Measurements from ENCODE around the gene GNAS-AS1. TPM values are rescaled to one million over a fixed set of nuclear protein-coding genes. Genes with fewer than 3 reads are reported as not detected.

GNAS-AS1 gene
- total and polyA plus RNA-seq, 4 donors: 1.0 to 1.7 (median 1.2) TPM; not detected in 1

DNA sequence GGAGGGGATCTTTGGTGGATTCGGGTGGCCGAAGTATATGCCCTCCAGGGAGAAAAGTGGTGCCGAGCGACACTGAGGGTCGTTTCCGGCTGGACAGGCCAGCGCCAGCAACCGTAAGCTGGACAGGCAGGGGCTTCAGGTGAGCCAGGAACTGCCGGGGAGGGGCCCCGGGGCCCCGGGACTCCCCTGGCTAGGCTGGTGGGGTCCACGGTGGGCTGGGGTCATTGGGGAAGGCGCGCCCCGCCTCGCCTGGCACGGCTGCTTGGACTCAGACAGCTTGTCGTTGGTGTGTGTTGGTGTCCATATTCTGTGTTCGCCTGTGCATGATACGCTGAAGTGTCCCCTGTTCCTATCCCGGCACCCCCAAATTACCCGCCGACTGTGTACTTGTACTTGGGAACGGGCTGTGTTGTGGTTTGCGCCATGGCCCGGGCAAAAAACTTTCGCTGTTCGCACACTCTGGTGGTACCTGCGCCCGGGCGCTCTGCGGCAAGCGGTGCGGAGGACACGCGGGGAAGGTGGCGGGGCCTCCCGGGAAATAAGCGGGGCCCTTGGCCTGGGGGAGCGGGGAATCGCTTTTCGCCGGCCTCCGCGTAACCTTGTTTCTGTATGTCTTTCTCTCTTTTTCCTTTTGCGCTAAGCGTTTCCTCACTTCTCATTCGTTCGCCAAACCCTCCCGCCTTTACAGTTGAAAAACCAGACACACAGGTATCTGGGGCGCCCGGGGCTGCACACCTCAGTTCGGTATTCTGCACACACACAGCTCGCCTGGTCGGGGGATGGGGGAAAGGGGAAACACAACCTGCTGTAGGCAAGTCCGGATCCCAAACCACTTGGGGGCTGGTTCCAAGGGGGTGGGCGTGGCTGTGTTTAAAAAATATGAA, 5.0 kb upstream of the GNAS-AS1 start:
- Histone ChIP-seq H3K27me3 (ENCODE audit: control insufficient read depth in 1 of 2, insufficient read depth in 2 of 2, low read length in 1 of 2) (no peaks in the 10 kb centered on the region), H3K4me1 (ENCODE audit: control insufficient read depth in 1 of 2, insufficient read depth in 2 of 2, low read length in 2 of 2) (no peaks in the 10 kb centered on the region), H3K4me3 (ENCODE audit: low read length in 2 of 2) (no peak overlapping the region), H3K36me3 (ENCODE audit: control insufficient read depth in 1 of 2, insufficient read depth in 2 of 2, low read length in 1 of 2) (no peaks in the 10 kb centered on the region), H3K27ac (ENCODE audit: low read depth in 1 of 2, low read length in 2 of 2) (no peak overlapping the region), H3K9me3 (ENCODE audit: control insufficient read depth, low read length) (no peaks in the 10 kb centered on the region)
- whole genome bisulfite sequencing, 2 donors: 53 to 60% methylated on average over 57 of the region's 57 CpGs
- ATAC-seq (ENCODE audit: low FRiP score) (no peak), DNase-seq (no peak)
- intact Hi-C loops (cut with DNase I): no loop called here

DNA sequence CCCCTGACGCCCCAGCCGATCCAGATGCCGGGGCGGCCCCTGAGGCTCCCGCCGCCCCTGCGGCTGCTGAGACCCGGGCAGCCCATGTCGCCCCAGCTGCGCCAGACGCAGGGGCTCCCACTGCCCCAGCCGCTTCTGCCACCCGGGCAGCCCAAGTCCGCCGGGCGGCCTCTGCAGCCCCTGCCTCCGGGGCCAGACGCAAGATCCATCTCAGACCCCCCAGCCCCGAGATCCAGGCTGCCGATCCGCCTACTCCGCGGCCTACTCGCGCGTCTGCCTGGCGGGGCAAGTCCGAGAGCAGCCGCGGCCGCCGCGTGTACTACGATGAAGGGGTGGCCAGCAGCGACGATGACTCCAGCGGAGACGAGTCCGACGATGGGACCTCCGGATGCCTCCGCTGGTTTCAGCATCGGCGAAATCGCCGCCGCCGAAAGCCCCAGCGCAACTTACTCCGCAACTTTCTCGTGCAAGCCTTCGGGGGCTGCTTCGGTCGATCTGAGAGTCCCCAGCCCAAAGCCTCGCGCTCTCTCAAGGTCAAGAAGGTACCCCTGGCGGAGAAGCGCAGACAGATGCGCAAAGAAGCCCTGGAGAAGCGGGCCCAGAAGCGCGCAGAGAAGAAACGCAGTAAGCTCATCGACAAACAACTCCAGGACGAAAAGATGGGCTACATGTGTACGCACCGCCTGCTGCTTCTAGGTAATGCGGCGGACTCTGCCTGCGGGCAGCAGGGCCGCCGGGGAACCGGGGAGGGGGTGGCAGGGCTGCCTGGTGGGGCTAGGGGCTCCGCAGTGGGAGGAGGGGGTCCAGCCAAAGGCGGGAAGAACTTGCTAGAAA, 4.2 kb upstream of the GNAS-AS1 start:
- H3K4me1 ChIP-seq (ENCODE audit: control insufficient read depth in 1 of 2, insufficient read depth in 2 of 2, low read length in 2 of 2): no peaks in the 10 kb centered on the region
- no peak for DNase-seq
- 51% methylated on average over 67 to 75 of the region's 75 CpGs for WGBS, 2 donors
- no peaks in the 10 kb centered on the region for H3K27me3 ChIP-seq (ENCODE audit: control insufficient read depth in 1 of 2, insufficient read depth in 2 of 2, low read length in 1 of 2)
- no peak overlapping the region for H3K27ac ChIP-seq (ENCODE audit: low read depth in 1 of 2, low read length in 2 of 2)
- no peaks in the 10 kb centered on the region for H3K36me3 ChIP-seq (ENCODE audit: control insufficient read depth in 1 of 2, insufficient read depth in 2 of 2, low read length in 1 of 2)
- intact Hi-C loops (cut with DNase I): loop anchor here in 1 of 2 donors (5.0 kb wide), 2 partner anchors 203 to 618 kb away; partner anchors contain the start of gene STX16
- no peak overlapping the region for H3K4me3 ChIP-seq (ENCODE audit: low read length in 2 of 2)
- no peak for ATAC-seq (ENCODE audit: low FRiP score)
- no peaks in the 10 kb centered on the region for H3K9me3 ChIP-seq (ENCODE audit: control insufficient read depth, low read length)

DNA sequence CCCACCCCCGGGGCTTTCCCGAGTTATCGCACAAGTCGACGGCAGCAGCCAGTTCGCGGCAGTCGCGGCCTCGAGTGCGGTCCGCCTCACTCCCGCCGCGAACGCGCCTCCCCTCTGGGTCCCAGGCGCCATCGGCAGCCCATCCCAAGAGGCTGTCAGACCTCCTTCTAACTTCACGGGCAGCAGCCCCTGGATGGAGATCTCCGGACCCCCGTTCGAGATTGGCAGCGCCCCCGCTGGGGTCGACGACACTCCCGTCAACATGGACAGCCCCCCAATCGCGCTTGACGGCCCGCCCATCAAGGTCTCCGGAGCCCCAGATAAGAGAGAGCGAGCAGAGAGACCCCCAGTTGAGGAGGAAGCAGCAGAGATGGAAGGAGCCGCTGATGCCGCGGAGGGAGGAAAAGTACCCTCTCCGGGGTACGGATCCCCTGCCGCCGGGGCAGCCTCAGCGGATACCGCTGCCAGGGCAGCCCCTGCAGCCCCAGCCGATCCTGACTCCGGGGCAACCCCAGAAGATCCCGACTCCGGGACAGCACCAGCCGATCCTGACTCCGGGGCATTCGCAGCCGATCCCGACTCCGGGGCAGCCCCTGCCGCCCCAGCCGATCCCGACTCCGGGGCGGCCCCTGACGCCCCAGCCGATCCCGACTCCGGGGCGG, 3.4 kb upstream of the GNAS-AS1 start:
- ATAC-seq (ENCODE audit: low FRiP score): no peak
- H3K27me3 ChIP-seq (ENCODE audit: control insufficient read depth in 1 of 2, insufficient read depth in 2 of 2, low read length in 1 of 2): no peaks in the 10 kb centered on the region
- intact Hi-C loops (cut with DNase I): loop anchor here in 1 of 2 donors (5.0 kb wide), 2 partner anchors 202 to 617 kb away; partner anchors contain the start of gene STX16
- 57% methylated on average over 55 to 63 of the region's 63 CpGs for WGBS, 2 donors
- H3K9me3 ChIP-seq (ENCODE audit: control insufficient read depth, low read length): no peaks in the 10 kb centered on the region
- no peaks in the 10 kb centered on the region for H3K36me3 ChIP-seq (ENCODE audit: control insufficient read depth in 1 of 2, insufficient read depth in 2 of 2, low read length in 1 of 2)
- no peaks in the 10 kb centered on the region for H3K4me1 ChIP-seq (ENCODE audit: control insufficient read depth in 1 of 2, insufficient read depth in 2 of 2, low read length in 2 of 2)
- no peak for DNase-seq
- no peak overlapping the region for H3K4me3 ChIP-seq (ENCODE audit: low read length in 2 of 2)
- H3K27ac ChIP-seq (ENCODE audit: low read depth in 1 of 2, low read length in 2 of 2): no peak overlapping the region

DNA sequence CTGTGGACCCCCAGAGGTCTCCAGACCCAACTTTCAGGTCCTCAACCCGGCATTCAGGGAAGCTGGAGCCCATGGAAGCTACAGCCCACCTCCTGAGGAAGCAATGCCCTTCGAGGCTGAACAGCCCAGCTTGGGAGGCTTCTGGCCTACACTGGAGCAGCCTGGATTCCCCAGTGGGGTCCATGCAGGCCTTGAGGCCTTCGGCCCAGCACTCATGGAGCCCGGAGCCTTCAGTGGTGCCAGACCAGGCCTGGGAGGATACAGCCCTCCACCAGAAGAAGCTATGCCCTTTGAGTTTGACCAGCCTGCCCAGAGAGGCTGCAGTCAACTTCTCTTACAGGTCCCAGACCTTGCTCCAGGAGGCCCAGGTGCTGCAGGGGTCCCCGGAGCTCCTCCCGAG, 2.8 kb upstream of the GNAS-AS1 start:
- DNase-seq (no peak), ATAC-seq (ENCODE audit: low FRiP score) (no peak)
- Histone ChIP-seq H3K4me1 (ENCODE audit: control insufficient read depth in 1 of 2, insufficient read depth in 2 of 2, low read length in 2 of 2) (no peaks in the 10 kb centered on the region), H3K9me3 (ENCODE audit: control insufficient read depth, low read length) (no peaks in the 10 kb centered on the region), H3K36me3 (ENCODE audit: control insufficient read depth in 1 of 2, insufficient read depth in 2 of 2, low read length in 1 of 2) (no peaks in the 10 kb centered on the region), H3K4me3 (ENCODE audit: low read length in 2 of 2) (no peak overlapping the region), H3K27me3 (ENCODE audit: control insufficient read depth in 1 of 2, insufficient read depth in 2 of 2, low read length in 1 of 2) (no peaks in the 10 kb centered on the region), H3K27ac (ENCODE audit: low read depth in 1 of 2, low read length in 2 of 2) (no peak overlapping the region)
- 81 to 83% methylated on average over 6 of the region's 6 CpGs for WGBS, 2 donors
- intact Hi-C loops (cut with DNase I): loop anchor here in 1 of 2 donors (5.0 kb wide), 2 partner anchors 201 to 616 kb away; partner anchors contain the start of gene STX16

DNA sequence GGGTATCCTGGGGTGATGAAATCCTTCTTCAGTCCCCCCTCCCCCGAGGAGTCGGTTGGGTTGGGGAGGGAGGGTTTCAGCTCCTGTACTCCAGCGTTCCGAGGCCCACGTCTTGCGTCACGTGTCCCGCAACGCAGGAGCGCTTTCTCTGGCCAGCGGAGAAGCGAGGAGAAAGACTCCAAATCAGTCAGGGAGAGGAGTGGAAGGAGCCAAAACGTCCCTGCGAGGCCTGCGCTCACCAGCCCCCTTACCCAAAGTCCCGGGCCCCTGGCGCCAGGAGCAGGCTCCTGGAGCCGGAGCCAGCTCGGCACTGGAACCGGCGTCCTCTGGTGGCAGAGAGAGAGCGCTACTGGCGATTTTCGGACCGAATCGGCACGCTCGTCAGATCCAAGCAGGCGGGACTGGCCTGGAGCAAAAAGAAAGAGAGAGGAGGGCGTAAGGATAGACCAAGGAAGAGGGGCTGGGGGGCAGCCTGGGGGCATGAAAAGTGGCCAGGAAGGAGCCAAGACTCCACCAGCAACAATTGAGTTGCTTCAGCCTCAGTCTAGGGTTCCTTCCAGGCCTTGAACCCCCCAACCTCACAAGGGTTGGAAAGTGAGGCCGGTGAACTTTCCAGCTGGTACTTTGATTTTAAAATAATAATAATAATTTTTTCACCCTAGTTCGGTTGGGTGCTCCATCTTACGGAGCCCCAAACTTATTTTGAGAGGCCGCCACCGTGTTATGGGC, 2.0 kb upstream of the GNAS-AS1 start, which contains the start of gene GNAS:
GNAS (plus strand) TSS at position 174 of the 729 bp plus-strand sequence.
- DNase-seq (peak; percentile 73 to 87), ATAC-seq (ENCODE audit: low FRiP score) (no peak)
- H3K27me3 ChIP-seq (ENCODE audit: control insufficient read depth in 1 of 2, insufficient read depth in 2 of 2, low read length in 1 of 2): no peaks in the 10 kb centered on the region
- no peak within 1 kb of the TSS for H3K27ac ChIP-seq (ENCODE audit: low read depth in 1 of 2, low read length in 2 of 2)
- no peaks in the 10 kb centered on the region for H3K4me1 ChIP-seq (ENCODE audit: control insufficient read depth in 1 of 2, insufficient read depth in 2 of 2, low read length in 2 of 2)
- WGBS, 2 donors: 40 to 49% methylated on average over 35 of the region's 35 CpGs
- H3K9me3 ChIP-seq (ENCODE audit: control insufficient read depth, low read length): no peaks in the 10 kb centered on the region
- intact Hi-C loops (cut with DNase I): loop anchor here in 1 of 2 donors (5.0 kb wide), 2 partner anchors 200 to 615 kb away; partner anchors contain the start of gene STX16
- no peak within 1 kb of the TSS for H3K4me3 ChIP-seq (ENCODE audit: low read length in 2 of 2)
- no peaks in the 10 kb centered on the region for H3K36me3 ChIP-seq (ENCODE audit: control insufficient read depth in 1 of 2, insufficient read depth in 2 of 2, low read length in 1 of 2)

DNA sequence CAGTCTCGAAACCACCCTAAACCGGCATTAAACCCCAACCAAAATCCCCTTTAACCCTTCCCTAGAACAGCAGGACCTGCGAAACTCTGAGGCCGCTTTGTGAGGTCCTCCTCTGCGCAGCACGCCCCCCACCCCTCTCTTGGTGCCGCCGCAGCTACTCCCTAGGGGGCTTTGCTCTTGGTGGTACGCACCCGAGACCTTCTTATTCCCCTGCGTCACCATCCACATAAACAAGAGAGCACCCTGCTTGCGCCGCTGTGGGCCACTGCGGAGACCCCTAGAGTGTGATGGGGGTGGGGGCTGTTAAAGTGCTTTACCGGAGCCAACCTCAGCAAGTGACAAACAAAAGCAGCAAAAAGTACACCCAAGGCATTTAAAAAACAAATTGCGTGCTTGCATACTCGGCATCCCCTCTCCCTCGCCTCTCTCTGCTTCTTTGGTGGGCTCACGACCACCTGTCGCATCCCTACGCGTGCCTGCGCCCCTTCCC, 1.3 kb upstream of the GNAS-AS1 start:
- no peak for ATAC-seq (ENCODE audit: low FRiP score)
- Histone ChIP-seq H3K4me1 (ENCODE audit: control insufficient read depth in 1 of 2, insufficient read depth in 2 of 2, low read length in 2 of 2) (no peaks in the 10 kb centered on the region), H3K27ac (ENCODE audit: low read depth in 1 of 2, low read length in 2 of 2) (no peak overlapping the region), H3K4me3 (ENCODE audit: low read length in 2 of 2) (no peak overlapping the region), H3K36me3 (ENCODE audit: control insufficient read depth in 1 of 2, insufficient read depth in 2 of 2, low read length in 1 of 2) (no peaks in the 10 kb centered on the region), H3K27me3 (ENCODE audit: control insufficient read depth in 1 of 2, insufficient read depth in 2 of 2, low read length in 1 of 2) (no peaks in the 10 kb centered on the region), H3K9me3 (ENCODE audit: control insufficient read depth, low read length) (no peaks in the 10 kb centered on the region)
- intact Hi-C loops (cut with DNase I): loop anchor here in 1 of 2 donors (5.0 kb wide), 2 partner anchors 200 to 615 kb away; partner anchors contain the start of gene STX16
- no peak for DNase-seq
- WGBS, 2 donors: 39 to 42% methylated on average over 23 of the region's 23 CpGs

DNA sequence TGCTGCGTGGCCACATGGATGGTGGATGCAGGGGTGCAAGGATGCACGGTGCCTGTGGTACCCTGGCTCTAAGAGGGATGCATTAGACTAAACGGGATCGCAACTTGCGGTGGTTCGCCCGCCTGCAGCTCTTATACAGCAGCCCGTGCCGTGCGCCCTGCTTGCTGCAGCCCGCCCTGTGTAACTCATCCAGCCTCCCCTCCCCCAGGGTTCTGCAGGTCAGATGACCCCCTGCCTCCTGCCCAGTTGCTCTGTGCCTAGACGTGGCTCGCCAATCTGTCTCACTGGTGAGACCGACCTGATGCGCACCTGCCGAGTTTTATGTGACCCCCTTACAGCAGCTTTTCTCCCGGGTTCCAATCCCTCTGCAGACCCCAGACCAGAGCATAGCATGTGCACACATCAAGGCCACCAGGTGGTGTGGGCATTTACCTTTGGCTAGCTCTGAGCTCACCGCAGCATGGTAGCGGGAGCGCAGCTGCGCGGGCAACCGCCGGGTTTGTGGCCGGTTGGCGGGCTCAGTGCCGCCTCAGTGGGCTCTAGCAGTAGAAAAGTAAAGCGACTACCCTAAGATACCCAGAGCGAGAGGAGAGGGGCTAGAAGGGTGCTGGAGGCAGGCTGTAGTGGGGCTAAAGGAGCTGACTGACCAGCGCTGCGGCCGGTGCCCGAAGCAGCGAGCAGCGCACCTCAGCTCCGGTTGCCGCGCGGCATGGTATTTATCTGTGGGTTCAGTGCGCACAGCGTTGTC, 693 bp upstream of the GNAS-AS1 start:
- no peak for ATAC-seq (ENCODE audit: low FRiP score)
- DNase-seq: no peak
- H3K4me1 ChIP-seq (ENCODE audit: control insufficient read depth in 1 of 2, insufficient read depth in 2 of 2, low read length in 2 of 2): no peaks in the 10 kb centered on the region
- no peak overlapping the region for H3K4me3 ChIP-seq (ENCODE audit: low read length in 2 of 2)
- 48 to 49% methylated on average over 41 of the region's 41 CpGs for WGBS, 2 donors
- H3K9me3 ChIP-seq (ENCODE audit: control insufficient read depth, low read length): no peaks in the 10 kb centered on the region
- intact Hi-C loops (cut with DNase I): loop anchor here in 1 of 2 donors (5.0 kb wide), 2 partner anchors 199 to 614 kb away; partner anchors contain the start of gene STX16
- no peaks in the 10 kb centered on the region for H3K27me3 ChIP-seq (ENCODE audit: control insufficient read depth in 1 of 2, insufficient read depth in 2 of 2, low read length in 1 of 2)
- no peaks in the 10 kb centered on the region for H3K36me3 ChIP-seq (ENCODE audit: control insufficient read depth in 1 of 2, insufficient read depth in 2 of 2, low read length in 1 of 2)
- H3K27ac ChIP-seq (ENCODE audit: low read depth in 1 of 2, low read length in 2 of 2): no peak overlapping the region
